Karpas-422 (cell line): Measurements from ENCODE around the gene SHC4. TPM values are rescaled to one million over a fixed set of nuclear protein-coding genes. Genes with fewer than 3 reads are reported as not detected.

ENCODE experiments used
- DNase-seq: peaks from one replicate; pipeline ENCODE4 v3.0.0-alpha.2; 2015
- H2AFZ ChIP-seq: fragments of 200-600 bp; sonication (generic); 2 replicates; pipeline ENCODE4 v1.6.1; 2014; ENCODE audit warnings: antibody characterized with exemption, low read length, mixed read lengths
- H3K27ac ChIP-seq: fragments of 200-600 bp; sonication (generic); 2 replicates; pipeline ENCODE4 v1.5.1; 2014; ENCODE audit warnings: mild to moderate bottlenecking, low read length, moderate library complexity
- H3K27me3 ChIP-seq: fragments of 200-600 bp; sonication (generic); 2 replicates; pipeline ENCODE4 v1.6.1; 2014; ENCODE audit warnings: low read length, mixed read lengths
- H3K36me3 ChIP-seq: fragments of 200-600 bp; sonication (generic); 2 replicates; pipeline ENCODE4 v1.6.1; 2014; ENCODE audit warnings: low read length, mixed read lengths; ENCODE audit not compliant: insufficient read depth
- H3K4me1 ChIP-seq: fragments of 200-600 bp; sonication (generic); 2 replicates; pipeline ENCODE4 v1.6.1; 2014; ENCODE audit warnings: mild to moderate bottlenecking, low read length, mixed read lengths
- H3K4me2 ChIP-seq: fragments of 200-600 bp; sonication (generic); 2 replicates; pipeline ENCODE4 v1.6.1; 2014; ENCODE audit warnings: low read length, low read depth, mild to moderate bottlenecking; ENCODE audit not compliant: poor library complexity, severe bottlenecking
- H3K4me3 ChIP-seq: fragments of 200-600 bp; sonication (generic); 2 replicates; pipeline ENCODE4 v1.5.1; 2014; ENCODE audit warnings: mild to moderate bottlenecking, antibody characterized with exemption, low read length, mixed read lengths
- H3K79me2 ChIP-seq: fragments of 200-600 bp; sonication (generic); 2 replicates; pipeline ENCODE4 v1.6.1; 2014; ENCODE audit warnings: mild to moderate bottlenecking, low read length, mixed read lengths
- H3K9ac ChIP-seq: fragments of 200-600 bp; sonication (generic); 2 replicates; pipeline ENCODE4 v1.6.0; 2014; ENCODE audit warnings: low read length
- H3K9me2 ChIP-seq: fragments of 200-600 bp; sonication (generic), shearing (Covaris generic); replicated peaks from 2 replicates; pipeline ENCODE4 v1.6.0; 2014; ENCODE audit warnings: mild to moderate bottlenecking, low read length, moderate library complexity; ENCODE audit not compliant: insufficient read depth
- H3K9me3 ChIP-seq: fragments of 300-700, 200-600 bp; sonication (generic); 2 replicates; pipeline ENCODE4 v1.6.1; 2014; ENCODE audit warnings: low read length, mixed read lengths
- H4K20me1 ChIP-seq: fragments of 200-600 bp; sonication (generic); 2 replicates; pipeline ENCODE4 v1.6.1; 2014; ENCODE audit warnings: mild to moderate bottlenecking, antibody characterized with exemption, low read length, low read depth; ENCODE audit not compliant: insufficient read depth
- total RNA-seq: library from RNA; depleted of rRNA; stranded (reverse); fragments of >200 nt; shearing (Covaris generic); gene quantifications from 2 replicates; pipeline ENCODE4 v1.2.3, GENCODE V29; 2014; ENCODE audit warnings: low replicate concordance

SHC4 gene
- total RNA-seq, 1 experiment from 2014 or later, result not detected

DNA sequence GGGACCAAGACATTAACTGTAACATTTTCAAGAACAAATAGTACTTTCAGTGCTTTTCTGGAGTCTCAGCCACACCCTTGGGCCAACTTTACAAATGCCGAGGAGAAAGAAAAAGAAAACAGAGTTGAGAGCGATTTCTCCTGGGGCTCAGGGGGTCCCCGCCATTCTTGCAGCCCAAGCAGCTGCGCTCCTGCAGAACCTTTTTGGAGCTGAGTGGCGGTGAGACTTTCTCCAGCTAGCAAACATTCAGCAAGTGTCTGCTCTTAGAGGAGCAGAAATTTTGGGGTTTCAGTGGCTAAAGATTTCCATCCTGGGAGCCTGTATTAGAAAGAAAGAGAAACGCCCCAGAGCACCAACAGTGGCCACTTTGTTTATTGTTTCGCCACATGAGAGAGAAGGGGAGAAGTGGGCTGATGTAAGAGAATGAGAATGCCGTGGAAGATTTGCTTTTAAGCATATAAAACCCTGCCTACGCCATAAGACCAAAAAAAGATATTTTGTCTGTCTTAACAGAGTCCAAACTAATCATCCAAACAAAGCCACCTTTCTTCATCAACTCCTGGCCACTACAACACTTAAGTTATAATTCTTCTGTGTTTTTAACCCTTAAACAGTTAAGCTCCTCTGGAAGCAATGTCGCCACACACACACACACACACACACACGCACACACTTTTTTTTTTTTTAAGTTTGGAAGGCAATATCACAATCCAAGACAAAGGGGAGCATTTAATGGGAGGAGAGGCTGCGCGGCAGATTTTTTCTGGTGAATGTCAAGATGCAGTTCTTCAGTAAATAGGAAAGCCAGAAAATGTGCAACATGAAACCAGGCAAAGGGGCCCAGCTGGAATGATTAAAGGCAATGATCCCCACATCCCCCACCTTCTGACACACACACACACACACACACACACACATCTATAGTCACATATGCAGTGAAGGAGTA, 66.6 kb downstream of the SHC4 start:
- Histone ChIP-seq H3K9ac (no peak overlapping the region), H3K27ac (no peak overlapping the region), H3K4me2 (no peak overlapping the region), H3K9me2 (no peaks in the 10 kb centered on the region), H3K27me3 (no peaks in the 10 kb centered on the region), H3K79me2 (no peaks in the 10 kb centered on the region), H4K20me1 (no peaks in the 10 kb centered on the region), H3K4me1 (peaks cover 3% of the 10 kb centered on the region; the same call in 1 of the 2 replicates), H2AFZ (no peak overlapping the region; the same call in 1 of the 2 replicates), H3K36me3 (no peaks in the 10 kb centered on the region), H3K9me3 (no peaks in the 10 kb centered on the region), H3K4me3 (no peak overlapping the region)
- DNase-seq, result no peak

- Histone ChIP-seq H4K20me1 (no peaks in the 10 kb centered on the region), H3K27ac (no peak overlapping the region), H3K79me2 (no peaks in the 10 kb centered on the region), H3K9ac (no peak overlapping the region), H3K27me3 (no peaks in the 10 kb centered on the region), H3K9me2 (no peaks in the 10 kb centered on the region), H3K36me3 (no peaks in the 10 kb centered on the region), H2AFZ (no peak overlapping the region), H3K9me3 (no peaks in the 10 kb centered on the region), H3K4me2 (no peak overlapping the region), H3K4me3 (no peak overlapping the region), H3K4me1 (peaks cover 2% of the 10 kb centered on the region; the same call in 1 of the 2 replicates)
- DNase-seq, result no peak
These were observed 70.4 kb downstream of the SHC4 start for GRCh38 chr15:48893311-48893710.

- Histone ChIP-seq H3K79me2 (no peaks in the 10 kb centered on the region), H3K36me3 (no peaks in the 10 kb centered on the region), H4K20me1 (no peaks in the 10 kb centered on the region), H3K27me3 (no peaks in the 10 kb centered on the region), H3K9me3 (no peaks in the 10 kb centered on the region), H3K4me2 (no peak overlapping the region), H2AFZ (no peak overlapping the region), H3K4me1 (no peaks in the 10 kb centered on the region), H3K27ac (no peak overlapping the region), H3K9me2 (no peaks in the 10 kb centered on the region), H3K4me3 (no peak overlapping the region), H3K9ac (no peak overlapping the region)
- DNase-seq, result no peak
These were observed 72.4 kb downstream of the SHC4 start for GRCh38 chr15:48891232-48891765.

DNA sequence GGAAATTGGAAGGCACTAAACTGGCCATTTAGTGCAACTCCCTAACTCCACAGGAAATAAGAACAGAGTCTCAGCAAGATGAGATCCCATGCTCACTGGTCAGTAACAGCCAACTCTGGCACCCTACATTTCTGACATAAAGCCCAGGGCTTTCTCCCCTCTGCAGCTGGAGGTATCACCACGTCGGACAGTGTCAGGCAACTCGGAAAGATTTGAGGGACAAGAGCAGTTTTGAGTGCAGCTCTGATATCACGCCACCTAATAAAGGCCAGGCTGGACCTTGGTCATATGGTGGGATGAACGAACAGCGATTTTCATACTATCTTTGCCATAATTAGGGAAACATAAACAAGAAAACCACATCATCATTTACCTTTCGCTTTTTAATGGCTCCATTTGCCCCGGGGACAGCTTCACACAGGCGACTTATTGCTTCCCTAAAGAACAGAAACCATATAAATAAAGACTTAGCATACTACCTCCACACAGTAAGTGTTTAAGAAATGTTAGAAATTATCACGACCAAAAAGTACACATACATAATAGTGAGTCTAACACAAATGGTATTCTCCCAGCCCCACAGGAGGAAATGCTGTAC, 73.2 kb downstream of the SHC4 start:
- Histone ChIP-seq H3K4me1 (no peaks in the 10 kb centered on the region), H3K36me3 (no peaks in the 10 kb centered on the region), H3K9me2 (no peaks in the 10 kb centered on the region), H2AFZ (no peak overlapping the region), H3K27ac (no peak overlapping the region), H3K9ac (no peak overlapping the region), H3K4me2 (no peak overlapping the region), H3K79me2 (no peaks in the 10 kb centered on the region), H3K4me3 (no peak overlapping the region), H4K20me1 (no peaks in the 10 kb centered on the region), H3K9me3 (no peaks in the 10 kb centered on the region), H3K27me3 (no peaks in the 10 kb centered on the region)
- no peak for DNase-seq

- no peak overlapping the region for H2AFZ ChIP-seq
- no peaks in the 10 kb centered on the region for H3K9me2 ChIP-seq
- no peaks in the 10 kb centered on the region for H4K20me1 ChIP-seq
- no peak overlapping the region for H3K4me3 ChIP-seq
- no peak for DNase-seq
- no peak overlapping the region for H3K9ac ChIP-seq
- H3K27ac ChIP-seq, result no peak overlapping the region
- H3K4me2 ChIP-seq, result no peak overlapping the region
- no peaks in the 10 kb centered on the region for H3K9me3 ChIP-seq
- H3K27me3 ChIP-seq, result no peaks in the 10 kb centered on the region
- H3K79me2 ChIP-seq, result no peaks in the 10 kb centered on the region
- H3K4me1 ChIP-seq, result no peaks in the 10 kb centered on the region
- H3K36me3 ChIP-seq, result no peaks in the 10 kb centered on the region
These were observed 73.8 kb downstream of the SHC4 start for GRCh38 chr15:48889925-48890324.

DNA sequence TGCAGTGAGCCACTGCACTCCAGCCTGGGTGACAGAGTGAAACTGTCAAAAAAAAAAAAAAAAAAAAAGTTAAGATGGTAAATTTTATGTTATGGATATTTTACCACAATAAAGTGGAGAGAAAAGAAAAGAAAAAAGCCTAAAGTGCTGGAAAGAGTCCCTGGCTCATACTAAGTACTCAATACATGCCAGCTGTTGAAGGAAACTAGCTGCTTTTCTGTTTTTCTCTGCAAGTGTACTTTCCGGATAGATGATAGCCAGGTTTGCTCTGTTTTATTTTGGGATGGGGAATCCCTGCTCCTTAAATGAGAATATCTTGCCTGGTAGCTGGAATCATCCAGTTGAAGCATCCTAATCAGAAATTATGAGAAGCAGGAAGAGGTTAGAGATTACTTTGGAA, 74.9 kb downstream of the SHC4 start:
- Histone ChIP-seq H3K27me3 (no peaks in the 10 kb centered on the region), H2AFZ (no peak overlapping the region), H3K27ac (no peak overlapping the region), H3K36me3 (no peaks in the 10 kb centered on the region), H3K9me3 (no peaks in the 10 kb centered on the region), H3K4me2 (no peak overlapping the region), H3K79me2 (no peaks in the 10 kb centered on the region), H4K20me1 (no peaks in the 10 kb centered on the region), H3K9ac (no peak overlapping the region), H3K4me3 (no peak overlapping the region), H3K4me1 (no peaks in the 10 kb centered on the region), H3K9me2 (no peaks in the 10 kb centered on the region)
- DNase-seq, result no peak

GRCh38 chr15:48888191-48888590, 75.5 kb downstream of the SHC4 start:
- H3K36me3 ChIP-seq, result no peaks in the 10 kb centered on the region
- H3K4me3 ChIP-seq, result no peak overlapping the region
- H2AFZ ChIP-seq, result no peak overlapping the region
- no peak overlapping the region for H3K4me2 ChIP-seq
- H3K79me2 ChIP-seq, result no peaks in the 10 kb centered on the region
- no peaks in the 10 kb centered on the region for H3K4me1 ChIP-seq
- H3K9ac ChIP-seq, result no peak overlapping the region
- no peaks in the 10 kb centered on the region for H3K9me2 ChIP-seq
- no peak overlapping the region for H3K27ac ChIP-seq
- H3K27me3 ChIP-seq, result no peaks in the 10 kb centered on the region
- DNase-seq, result no peak
- no peaks in the 10 kb centered on the region for H3K9me3 ChIP-seq
- no peaks in the 10 kb centered on the region for H4K20me1 ChIP-seq

GRCh38 chr15:48887144-48887543, 76.6 kb downstream of the SHC4 start:
- no peak overlapping the region for H3K27ac ChIP-seq
- no peaks in the 10 kb centered on the region for H3K36me3 ChIP-seq
- no peak overlapping the region for H3K4me2 ChIP-seq
- H2AFZ ChIP-seq, result no peak overlapping the region
- H3K9me2 ChIP-seq, result no peaks in the 10 kb centered on the region
- H3K9ac ChIP-seq, result no peak overlapping the region
- DNase-seq, result no peak
- no peak overlapping the region for H3K4me3 ChIP-seq
- no peaks in the 10 kb centered on the region for H3K27me3 ChIP-seq
- no peaks in the 10 kb centered on the region for H3K79me2 ChIP-seq
- H3K4me1 ChIP-seq, result no peaks in the 10 kb centered on the region
- no peaks in the 10 kb centered on the region for H3K9me3 ChIP-seq
- H4K20me1 ChIP-seq, result no peaks in the 10 kb centered on the region
